GM21447 (cell line): ENCODE measurements around the gene SRGAP1.
"Not testable (repeated sequence)": the region's sequence is repeated elsewhere in the genome, so short reads cannot be mapped to it uniquely, and the experiment has no call there.

Source experiments
- ATAC-seq: cut with Tn5 transposase; IDR thresholded peaks from one replicate; pipeline ENCODE4 v1.9.1; 2021; ENCODE audit not compliant: unreplicated experiment

Gene SRGAP1

GRCh38 chr12:63836936-63837335, 7.6 kb upstream of the SRGAP1 start:
- no peak for ATAC-seq

- no peak for ATAC-seq
These were observed 6.1 kb upstream of the SRGAP1 start for GRCh38 chr12:63838411-63838810.

- no peak for ATAC-seq
These were observed 3.5 kb upstream of the SRGAP1 start for GRCh38 chr12:63841011-63841410.

GRCh38 chr12:63841571-63841970, 2.9 kb upstream of the SRGAP1 start:
- no peak for ATAC-seq

GRCh38 chr12:63842750-63843149, 1.8 kb upstream of the SRGAP1 start:
- ATAC-seq = not testable (repeated sequence)

GRCh38 chr12:63843254-63843720, 1.2 kb upstream of the SRGAP1 start:
- ATAC-seq = no peak

GRCh38 chr12:63843721-63844390, 644 bp upstream of the SRGAP1 start:
- peak; percentile 95 for ATAC-seq

- no peak for ATAC-seq
These were observed 1.2 kb downstream of the SRGAP1 start for GRCh38 chr12:63845726-63846125.

- no peak for ATAC-seq
These were observed 1.9 kb downstream of the SRGAP1 start for GRCh38 chr12:63846238-63846967.

- ATAC-seq = no peak
These were observed 4.0 kb downstream of the SRGAP1 start for GRCh38 chr12:63848450-63848849.

- ATAC-seq = no peak
These were observed 4.7 kb downstream of the SRGAP1 start for GRCh38 chr12:63849106-63849620.

- ATAC-seq = no peak
These were observed 5.1 kb downstream of the SRGAP1 start for GRCh38 chr12:63849641-63850040.

- ATAC-seq = no peak
These were observed 9.5 kb downstream of the SRGAP1 start for GRCh38 chr12:63853978-63854377.

- no peak for ATAC-seq
These were observed 10.8 kb downstream of the SRGAP1 start for GRCh38 chr12:63855299-63855698.

- ATAC-seq = no peak
These were observed 13.5 kb downstream of the SRGAP1 start for GRCh38 chr12:63857771-63858670.

- not testable (repeated sequence) for ATAC-seq
These were observed 15.4 kb downstream of the SRGAP1 start for GRCh38 chr12:63859880-63860279.

- ATAC-seq = no peak
These were observed 17.9 kb downstream of the SRGAP1 start for GRCh38 chr12:63862187-63862968.

- no peak for ATAC-seq
These were observed 18.4 kb downstream of the SRGAP1 start for GRCh38 chr12:63862969-63863230.

GRCh38 chr12:63863658-63864453, 19.4 kb downstream of the SRGAP1 start:
- no peak for ATAC-seq

GRCh38 chr12:63864454-63864706, 19.9 kb downstream of the SRGAP1 start:
- no peak for ATAC-seq
